ENCODE data around the gene POU4F3. TPM values are rescaled to one million over a fixed set of nuclear protein-coding genes. Genes with fewer than 3 reads are reported as not detected.

The POU4F3 gene
- total and polyA plus RNA-seq, 2 donors from 2014 or later = 0.13 TPM; not detected in 1

GRCh38 chr5:146345578-146346366 lies 7.1 kb downstream of the POU4F3 start:
- no peaks in the 10 kb centered on the region for H3K36me3 ChIP-seq (ENCODE audit: control insufficient read depth in 2 of 3, insufficient read depth in 3 of 3, low read length in 3 of 3)
- H3K9me3 ChIP-seq (ENCODE audit: control insufficient read depth in 2 of 3, insufficient read depth in 1 of 3, low read length in 3 of 3) = no peaks in the 10 kb centered on the region
- intact Hi-C loops (cut with DNase I) = no loop called here
- H3K27me3 ChIP-seq (ENCODE audit: control insufficient read depth, insufficient read depth, low read length) = peaks cover 51% of the 10 kb centered on the region
- no peak overlapping the region for H3K27ac ChIP-seq (ENCODE audit: low read depth in 2 of 2, low read length in 2 of 2)
- FAIRE-seq (no peak), DNase-seq (peak in 1 of 5 donors; percentile 24)
- no peak overlapping the region for H3K9ac ChIP-seq (ENCODE audit: low read length in 3 of 3)
- no peak overlapping the region for H3K4me3 ChIP-seq (ENCODE audit: low read length in 3 of 3)
- H3K4me1 ChIP-seq (ENCODE audit: control insufficient read depth in 2 of 3, insufficient read depth in 2 of 3, low read depth in 1 of 3, low read length in 3 of 3) = no peaks in the 10 kb centered on the region
- no peak for TF ChIP-seq CTCF (IDR thresholded peaks at IDR 0.05; ENCODE audit: borderline replicate concordance, extremely low read depth, insufficient read depth)

- Histone ChIP-seq H3K27ac (ENCODE audit: low read depth in 2 of 2, low read length in 2 of 2) (no peak overlapping the region), H3K36me3 (ENCODE audit: control insufficient read depth in 2 of 3, insufficient read depth in 3 of 3, low read length in 3 of 3) (no peaks in the 10 kb centered on the region), H3K9me3 (ENCODE audit: control insufficient read depth in 2 of 3, insufficient read depth in 1 of 3, low read length in 3 of 3) (no peaks in the 10 kb centered on the region), H3K27me3 (ENCODE audit: control insufficient read depth, insufficient read depth, low read length) (no peaks in the 10 kb centered on the region), H3K9ac (ENCODE audit: low read length in 3 of 3) (no peak overlapping the region), H3K4me3 (ENCODE audit: low read length in 3 of 3) (no peak overlapping the region), H3K4me1 (ENCODE audit: control insufficient read depth in 2 of 3, insufficient read depth in 2 of 3, low read depth in 1 of 3, low read length in 3 of 3) (no peaks in the 10 kb centered on the region)
- FAIRE-seq (no peak), DNase-seq (no peak)
- TF ChIP-seq CTCF (IDR thresholded peaks at IDR 0.05; ENCODE audit: borderline replicate concordance, extremely low read depth, insufficient read depth) = no peak
- intact Hi-C loops (cut with DNase I) = no loop called here
Measured at GRCh38 chr5:146357126-146357525, 18.5 kb downstream of the POU4F3 start.

GRCh38 chr5:146359836-146360235 lies 21.2 kb downstream of the POU4F3 start:
- H3K4me3 ChIP-seq (ENCODE audit: low read length in 3 of 3) = no peak overlapping the region
- DNase-seq (no peak), FAIRE-seq (no peak)
- no peaks in the 10 kb centered on the region for H3K36me3 ChIP-seq (ENCODE audit: control insufficient read depth in 2 of 3, insufficient read depth in 3 of 3, low read length in 3 of 3)
- no peak overlapping the region for H3K9ac ChIP-seq (ENCODE audit: low read length in 3 of 3)
- no peaks in the 10 kb centered on the region for H3K9me3 ChIP-seq (ENCODE audit: control insufficient read depth in 2 of 3, insufficient read depth in 1 of 3, low read length in 3 of 3)
- TF ChIP-seq CTCF (IDR thresholded peaks at IDR 0.05; ENCODE audit: borderline replicate concordance, extremely low read depth, insufficient read depth) = no peak
- intact Hi-C loops (cut with DNase I) = no loop called here
- no peaks in the 10 kb centered on the region for H3K4me1 ChIP-seq (ENCODE audit: control insufficient read depth in 2 of 3, insufficient read depth in 2 of 3, low read depth in 1 of 3, low read length in 3 of 3)
- no peaks in the 10 kb centered on the region for H3K27me3 ChIP-seq (ENCODE audit: control insufficient read depth, insufficient read depth, low read length)
- no peak overlapping the region for H3K27ac ChIP-seq (ENCODE audit: low read depth in 2 of 2, low read length in 2 of 2)

Data from kidney (tissue), 14 donors.